ENCODE measurements around the gene BCL2L11. TPM values are rescaled to one million over a fixed set of nuclear protein-coding genes. Genes with fewer than 3 reads are reported as not detected.

The BCL2L11 gene
- total RNA-seq, 1 donor from 2014 or later, result 24.5 TPM

DNA sequence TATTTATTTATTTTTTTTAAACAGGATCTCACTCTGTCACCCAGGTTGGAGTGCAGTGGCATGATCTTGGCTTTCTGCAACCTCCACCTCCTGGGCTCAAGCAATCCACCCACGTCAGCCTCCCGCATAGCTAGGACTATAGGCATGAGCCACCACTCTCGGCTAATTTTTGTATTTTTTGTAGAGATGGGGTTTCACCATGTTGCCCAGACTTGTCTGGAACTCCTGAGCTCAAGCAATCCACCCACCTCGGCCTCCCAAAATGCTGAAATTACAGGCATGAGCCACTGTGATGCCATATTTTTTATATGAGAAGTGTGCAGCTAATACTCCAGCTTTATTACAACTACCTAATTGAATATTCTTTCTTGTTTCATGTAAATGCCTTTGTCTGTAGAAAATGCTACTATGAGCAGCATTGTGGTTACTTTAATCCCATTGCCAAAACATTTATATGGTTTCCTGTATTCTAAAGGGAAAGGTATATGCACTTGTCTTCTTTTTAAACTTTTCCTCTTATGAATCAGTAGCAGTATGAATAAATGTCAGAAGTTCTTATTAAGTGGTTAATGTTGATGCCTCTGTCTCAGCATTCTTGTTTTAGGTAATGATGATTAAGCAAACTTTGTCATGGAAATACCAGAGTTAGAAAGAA, 9.5 kb upstream of the BCL2L11 start:
- peaks cover 11% of the 10 kb centered on the region for H3K4me1 Mint-ChIP-seq
- H3K36me3 Mint-ChIP-seq, result no peaks in the 10 kb centered on the region
- H3K4me3 Mint-ChIP-seq, result no peak overlapping the region
- TF ChIP-seq, protein P1, sequence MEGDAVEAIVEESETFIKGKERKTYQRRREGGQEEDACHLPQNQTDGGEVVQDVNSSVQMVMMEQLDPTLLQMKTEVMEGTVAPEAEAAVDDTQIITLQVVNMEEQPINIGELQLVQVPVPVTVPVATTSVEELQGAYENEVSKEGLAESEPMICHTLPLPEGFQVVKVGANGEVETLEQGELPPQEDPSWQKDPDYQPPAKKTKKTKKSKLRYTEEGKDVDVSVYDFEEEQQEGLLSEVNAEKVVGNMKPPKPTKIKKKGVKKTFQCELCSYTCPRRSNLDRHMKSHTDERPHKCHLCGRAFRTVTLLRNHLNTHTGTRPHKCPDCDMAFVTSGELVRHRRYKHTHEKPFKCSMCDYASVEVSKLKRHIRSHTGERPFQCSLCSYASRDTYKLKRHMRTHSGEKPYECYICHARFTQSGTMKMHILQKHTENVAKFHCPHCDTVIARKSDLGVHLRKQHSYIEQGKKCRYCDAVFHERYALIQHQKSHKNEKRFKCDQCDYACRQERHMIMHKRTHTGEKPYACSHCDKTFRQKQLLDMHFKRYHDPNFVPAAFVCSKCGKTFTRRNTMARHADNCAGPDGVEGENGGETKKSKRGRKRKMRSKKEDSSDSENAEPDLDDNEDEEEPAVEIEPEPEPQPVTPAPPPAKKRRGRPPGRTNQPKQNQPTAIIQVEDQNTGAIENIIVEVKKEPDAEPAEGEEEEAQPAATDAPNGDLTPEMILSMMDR (IDR thresholded peaks at IDR 0.05; ENCODE audit: unreplicated experiment), result no peak
- no peaks in the 10 kb centered on the region for H3K9me3 Mint-ChIP-seq
- H3K27me3 Mint-ChIP-seq (ENCODE audit: low read depth), result peaks cover 11% of the 10 kb centered on the region
- no peak overlapping the region for H3K27ac Mint-ChIP-seq
- no peak for DNase-seq (ENCODE audit: low spot score in 2 of 2, unreplicated experiment in 2 of 2)

GRCh38 chr2:111113838-111114237, 6.9 kb upstream of the BCL2L11 start:
- Mint-ChIP-seq H3K36me3 (no peaks in the 10 kb centered on the region), H3K27me3 (ENCODE audit: low read depth) (peaks cover 36% of the 10 kb centered on the region), H3K4me3 (no peak overlapping the region), H3K4me1 (peaks cover 26% of the 10 kb centered on the region), H3K9me3 (no peaks in the 10 kb centered on the region), H3K27ac (no peak overlapping the region)
- TF ChIP-seq, protein P1 (IDR thresholded peaks at IDR 0.05; ENCODE audit: unreplicated experiment), result no peak
- DNase-seq (ENCODE audit: low spot score in 2 of 2, unreplicated experiment in 2 of 2), result no peak

DNA sequence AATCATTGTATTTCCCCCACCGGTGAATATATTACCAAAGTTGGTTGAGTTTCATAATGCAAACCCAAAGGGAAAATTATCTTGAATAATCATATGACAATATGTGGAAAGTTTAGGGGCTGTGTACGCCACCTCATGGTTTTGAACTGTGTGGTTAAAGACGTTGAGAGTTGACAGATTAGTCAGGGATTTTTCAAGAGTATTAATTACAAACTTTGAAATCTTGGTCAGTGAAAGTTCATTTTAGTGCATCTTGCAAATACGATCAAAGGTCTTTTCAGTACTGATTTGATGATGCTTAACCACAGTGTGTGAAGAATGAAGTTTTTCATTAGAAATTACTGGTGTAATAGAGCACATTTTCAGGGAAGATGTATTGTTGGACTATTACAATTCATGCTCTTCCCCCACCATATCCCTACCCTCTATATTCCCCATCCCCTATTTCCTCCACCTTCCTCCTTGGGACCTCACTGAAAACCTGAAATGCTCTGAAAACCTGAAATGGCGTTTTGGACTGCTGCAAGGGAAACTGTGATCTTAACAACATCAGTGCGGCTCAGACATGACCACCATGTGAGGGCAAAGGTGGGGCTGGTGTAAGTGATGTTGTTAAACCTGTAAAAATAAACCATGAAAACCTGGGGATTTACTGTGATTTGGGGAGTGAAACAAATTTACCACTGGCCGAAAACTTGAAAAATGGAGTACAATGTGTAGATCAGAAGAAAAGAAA, 4.5 kb upstream of the BCL2L11 start:
- Mint-ChIP-seq H3K27me3 (ENCODE audit: low read depth) (peaks cover 49% of the 10 kb centered on the region), H3K4me1 (peaks cover 29% of the 10 kb centered on the region), H3K27ac (no peak overlapping the region), H3K9me3 (no peaks in the 10 kb centered on the region), H3K4me3 (no peak overlapping the region), H3K36me3 (no peaks in the 10 kb centered on the region)
- TF ChIP-seq, protein P1 (IDR thresholded peaks at IDR 0.05; ENCODE audit: unreplicated experiment), result no peak
- DNase-seq (ENCODE audit: low spot score in 2 of 2, unreplicated experiment in 2 of 2), result no peak

DNA sequence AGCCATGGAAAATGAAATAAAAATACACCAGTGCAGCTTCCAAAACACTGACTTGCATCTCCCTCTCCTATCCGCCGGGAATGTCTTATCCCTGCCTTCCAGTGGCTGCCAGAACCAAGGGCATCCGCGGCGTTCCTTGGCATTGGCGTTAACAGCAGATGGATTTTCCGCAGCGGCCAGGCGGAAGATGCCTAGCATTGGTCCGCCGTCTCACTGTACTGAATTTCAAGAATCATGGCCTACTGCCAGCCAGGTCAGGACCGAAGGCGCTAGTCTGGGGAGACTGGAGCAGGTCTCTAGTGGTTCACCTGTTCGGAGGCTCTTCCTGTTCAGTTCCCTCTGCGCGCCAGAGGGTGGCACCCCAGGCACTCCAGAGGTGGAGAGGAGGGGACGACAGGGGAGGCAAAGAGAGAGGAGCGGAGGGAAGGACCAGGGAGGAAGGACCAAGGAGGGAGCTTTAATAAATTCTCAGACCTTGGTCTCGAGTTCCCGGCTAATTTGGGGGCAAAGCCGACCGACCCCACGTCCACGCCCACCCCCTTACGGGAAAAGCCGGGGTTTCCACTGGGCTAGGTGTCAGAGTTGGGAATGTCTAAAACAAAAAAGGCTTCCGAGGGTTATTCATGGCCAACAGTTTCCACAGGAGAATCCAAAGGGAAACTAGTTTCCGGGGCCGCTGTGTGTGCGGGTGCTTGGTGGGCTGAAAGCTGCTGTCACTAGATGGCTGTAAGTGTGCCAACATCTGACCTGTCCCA, 3.7 kb upstream of the BCL2L11 start:
- Mint-ChIP-seq H3K4me1 (peaks cover 31% of the 10 kb centered on the region), H3K4me3 (peak overlapping the region; percentile 71), H3K36me3 (no peaks in the 10 kb centered on the region), H3K9me3 (no peaks in the 10 kb centered on the region), H3K27ac (no peak overlapping the region), H3K27me3 (ENCODE audit: low read depth) (peaks cover 49% of the 10 kb centered on the region)
- TF ChIP-seq, protein P1 (IDR thresholded peaks at IDR 0.05; ENCODE audit: unreplicated experiment), result peak; percentile 40
- DNase-seq (ENCODE audit: low spot score in 2 of 2, unreplicated experiment in 2 of 2), result peak; percentile 42 to 73

- no peaks in the 10 kb centered on the region for H3K36me3 Mint-ChIP-seq
- DNase-seq (ENCODE audit: low spot score in 2 of 2, unreplicated experiment in 2 of 2), result peak in 1 of 2 experiments; percentile 48
- TF ChIP-seq, protein P1 (IDR thresholded peaks at IDR 0.05; ENCODE audit: unreplicated experiment), result no peak
- H3K9me3 Mint-ChIP-seq, result no peaks in the 10 kb centered on the region
- peak overlapping the region; percentile 44 for H3K27ac Mint-ChIP-seq
- peaks cover 49% of the 10 kb centered on the region for H3K27me3 Mint-ChIP-seq (ENCODE audit: low read depth)
- H3K4me1 Mint-ChIP-seq, result peaks cover 29% of the 10 kb centered on the region
- H3K4me3 Mint-ChIP-seq, result peak overlapping the region; percentile 71
These were observed 2.9 kb upstream of the BCL2L11 start for GRCh38 chr2:111117598-111118480.

All from mesothelial cell of epicardium (in vitro differentiated cells).